Measurements from ENCODE around the gene SAAL1. TPM values are rescaled to one million over a fixed set of nuclear protein-coding genes. Genes with fewer than 3 reads are reported as not detected.

The SAAL1 gene
- total and polyA plus RNA-seq, 2 experiments from 2014 or later: 15.1 to 21.3 TPM

- Histone ChIP-seq H3K27me3 (peaks cover 69% of the 10 kb centered on the region), H3K4me3 (no peak within 1 kb of the TSS)
- DNase-seq (ENCODE audit: low read depth in 1 of 2, low spot score in 1 of 2): peak; percentile 74 to 75
Measured at GRCh38 chr11:18046116-18046777, 59.6 kb downstream of the SAAL1 start, which contains the start of gene TPH1. Gene TPH1 (minus strand): TSS chr11:18046269. CDS start chr11:18040762, 5,507 bp downstream.

DNA sequence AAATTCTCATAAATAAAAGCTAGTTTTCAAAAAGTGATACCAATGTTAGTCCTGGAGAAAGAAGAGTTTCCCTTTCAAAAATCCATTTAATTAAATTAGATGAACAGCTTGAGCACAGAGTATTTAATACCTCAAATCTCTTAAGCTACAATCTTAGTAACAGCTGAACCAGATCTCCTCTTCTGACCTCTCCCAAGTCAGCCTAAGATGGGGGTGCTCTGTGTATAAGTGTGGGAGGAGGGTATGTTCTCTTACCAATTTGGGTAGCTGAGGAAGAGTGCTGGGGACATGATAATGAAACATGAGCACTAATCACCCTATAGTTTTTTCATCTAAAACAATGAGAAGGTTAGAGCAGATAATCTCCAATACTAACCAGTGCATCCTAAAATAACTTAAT lies 69.4 kb downstream of the SAAL1 start:
- no peak overlapping the region for H3K27ac ChIP-seq
- H3K27me3 ChIP-seq: peaks cover 12% of the 10 kb centered on the region
- no peaks in the 10 kb centered on the region for H3K4me1 ChIP-seq (ENCODE audit: low read depth)
- H3K4me3 ChIP-seq: no peak overlapping the region
- H3K36me3 ChIP-seq: no peaks in the 10 kb centered on the region
- TF ChIP-seq, protein P1, sequence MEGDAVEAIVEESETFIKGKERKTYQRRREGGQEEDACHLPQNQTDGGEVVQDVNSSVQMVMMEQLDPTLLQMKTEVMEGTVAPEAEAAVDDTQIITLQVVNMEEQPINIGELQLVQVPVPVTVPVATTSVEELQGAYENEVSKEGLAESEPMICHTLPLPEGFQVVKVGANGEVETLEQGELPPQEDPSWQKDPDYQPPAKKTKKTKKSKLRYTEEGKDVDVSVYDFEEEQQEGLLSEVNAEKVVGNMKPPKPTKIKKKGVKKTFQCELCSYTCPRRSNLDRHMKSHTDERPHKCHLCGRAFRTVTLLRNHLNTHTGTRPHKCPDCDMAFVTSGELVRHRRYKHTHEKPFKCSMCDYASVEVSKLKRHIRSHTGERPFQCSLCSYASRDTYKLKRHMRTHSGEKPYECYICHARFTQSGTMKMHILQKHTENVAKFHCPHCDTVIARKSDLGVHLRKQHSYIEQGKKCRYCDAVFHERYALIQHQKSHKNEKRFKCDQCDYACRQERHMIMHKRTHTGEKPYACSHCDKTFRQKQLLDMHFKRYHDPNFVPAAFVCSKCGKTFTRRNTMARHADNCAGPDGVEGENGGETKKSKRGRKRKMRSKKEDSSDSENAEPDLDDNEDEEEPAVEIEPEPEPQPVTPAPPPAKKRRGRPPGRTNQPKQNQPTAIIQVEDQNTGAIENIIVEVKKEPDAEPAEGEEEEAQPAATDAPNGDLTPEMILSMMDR (IDR thresholded peaks at IDR 0.05; ENCODE audit: low read depth, low read length): no peak
- DNase-seq (ENCODE audit: low read depth in 1 of 2, low spot score in 1 of 2): no peak
- no peaks in the 10 kb centered on the region for H3K9me3 ChIP-seq (ENCODE audit: low read depth)

More at GRCh38 chr11:18046116-18046777, 59.6 kb downstream of the SAAL1 start, which contains the start of gene TPH1:
- Histone ChIP-seq H3K4me1 (ENCODE audit: low read depth) (no peaks in the 10 kb centered on the region), H3K27ac (no peak within 1 kb of the TSS), H3K36me3 (no peaks in the 10 kb centered on the region), H3K9me3 (ENCODE audit: low read depth) (no peaks in the 10 kb centered on the region)
- TF ChIP-seq, protein P1 (IDR thresholded peaks at IDR 0.05; ENCODE audit: low read depth, low read length): no peak

Other genes starting within 250 kb of the SAAL1 start
- 29.8 and 41.5 TPM in 2 replicates for gene SERGEF, start 93.0 kb downstream of the SAAL1 start, total RNA-seq
- 51.0 and 64.0 TPM in 2 replicates for gene SERGEF, start 93.0 kb downstream of the SAAL1 start, polyA plus RNA-seq
- 0.03 and 0.07 TPM in 2 replicates for gene TPH1, start 59.8 kb downstream of the SAAL1 start, total RNA-seq
- gene TPH1, start 59.8 kb downstream of the SAAL1 start, polyA plus RNA-seq: 0.12 TPM in 1 of 2 replicates, not detected in the other
- gene MRGPRX3, start 26.5 kb upstream of the SAAL1 start, total RNA-seq: not detected in 2 replicates
- gene MRGPRX3, start 26.5 kb upstream of the SAAL1 start, polyA plus RNA-seq: not detected in 2 replicates
- gene MRGPRX4, start 66.8 kb upstream of the SAAL1 start, total RNA-seq: not detected in 2 replicates
- not detected in 2 replicates for gene MRGPRX4, start 66.8 kb upstream of the SAAL1 start, polyA plus RNA-seq
- not detected in 2 replicates for gene SAA4, start 130.7 kb upstream of the SAAL1 start, total RNA-seq
- gene SAA4, start 130.7 kb upstream of the SAAL1 start, polyA plus RNA-seq: 0.20 TPM in 1 of 2 replicates, not detected in the other
- gene SAA2, start 142.6 kb upstream of the SAAL1 start, total RNA-seq: 0.14 TPM in 1 of 2 replicates, not detected in the other
- gene SAA2, start 142.6 kb upstream of the SAAL1 start, polyA plus RNA-seq: 0.29 and 0.45 TPM in 2 replicates
- 0.70 TPM in 1 of 2 replicates, not detected in the other for gene SAA1, start 160.2 kb upstream of the SAAL1 start, total RNA-seq
- 0.31 and 2.3 TPM in 2 replicates for gene SAA1, start 160.2 kb upstream of the SAAL1 start, polyA plus RNA-seq
- 7.3 and 10.3 TPM in 2 replicates for gene HPS5, start 216.1 kb upstream of the SAAL1 start, total RNA-seq
- gene HPS5, start 216.1 kb upstream of the SAAL1 start, polyA plus RNA-seq: 9.5 and 12.1 TPM in 2 replicates
- 20.6 and 24.6 TPM in 2 replicates for gene GTF2H1, start 216.5 kb upstream of the SAAL1 start, total RNA-seq
- 25.8 and 26.1 TPM in 2 replicates for gene GTF2H1, start 216.5 kb upstream of the SAAL1 start, polyA plus RNA-seq

Data from cardiac muscle cell (in vitro differentiated cells and primary cell).